Gastrocnemius medialis (tissue), 4 donors: ENCODE results near the gene DVL2.

Experiments
- POLR2A ChIP-seq, 2 donors: fragments of 450-650 bp; IDR thresholded peaks; one replicate each; pipeline ENCODE4 v1.6.1; 2017; ENCODE audit warnings: antibody characterized with exemption in 2 of 2, mild to moderate bottlenecking in 2 of 2, moderate library complexity in 2 of 2
- TF ChIP-seq, protein P1 (sequence below), 5 experiments: fragments of 450-650 bp in 3 of 5; fragments of 200-600 bp in 2 of 5; sonication (generic) in 2 of 5; IDR thresholded peaks in 4 of 5; conservative IDR thresholded peaks in 1 of 5; 1 replicate in 4 of 5; 2 replicates in 1 of 5; pipeline ENCODE4 v1.5.1; 2016 to 2019; ENCODE audit warnings: antibody characterized with exemption in 5 of 5, mild to moderate bottlenecking in 3 of 5, moderate library complexity in 3 of 5

GRCh38 chr17:7228920-7229319, 5.4 kb downstream of the DVL2 start:
- TF ChIP-seq, protein P1, sequence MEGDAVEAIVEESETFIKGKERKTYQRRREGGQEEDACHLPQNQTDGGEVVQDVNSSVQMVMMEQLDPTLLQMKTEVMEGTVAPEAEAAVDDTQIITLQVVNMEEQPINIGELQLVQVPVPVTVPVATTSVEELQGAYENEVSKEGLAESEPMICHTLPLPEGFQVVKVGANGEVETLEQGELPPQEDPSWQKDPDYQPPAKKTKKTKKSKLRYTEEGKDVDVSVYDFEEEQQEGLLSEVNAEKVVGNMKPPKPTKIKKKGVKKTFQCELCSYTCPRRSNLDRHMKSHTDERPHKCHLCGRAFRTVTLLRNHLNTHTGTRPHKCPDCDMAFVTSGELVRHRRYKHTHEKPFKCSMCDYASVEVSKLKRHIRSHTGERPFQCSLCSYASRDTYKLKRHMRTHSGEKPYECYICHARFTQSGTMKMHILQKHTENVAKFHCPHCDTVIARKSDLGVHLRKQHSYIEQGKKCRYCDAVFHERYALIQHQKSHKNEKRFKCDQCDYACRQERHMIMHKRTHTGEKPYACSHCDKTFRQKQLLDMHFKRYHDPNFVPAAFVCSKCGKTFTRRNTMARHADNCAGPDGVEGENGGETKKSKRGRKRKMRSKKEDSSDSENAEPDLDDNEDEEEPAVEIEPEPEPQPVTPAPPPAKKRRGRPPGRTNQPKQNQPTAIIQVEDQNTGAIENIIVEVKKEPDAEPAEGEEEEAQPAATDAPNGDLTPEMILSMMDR (IDR thresholded peaks at IDR 0.05 in 4 of 5, conservative IDR thresholded peaks at IDR 0.05 in 1 of 5), result no peak
- TF ChIP-seq POLR2A (IDR thresholded peaks at IDR 0.05), result no peak
